ENCODE measurements around the gene NCAPD2.
"Not testable (repeated sequence)": the region's sequence is repeated elsewhere in the genome, so short reads cannot be mapped to it uniquely, and the experiment has no call there.

The NCAPD2 gene

GRCh38 chr12:6463216-6463615 is 30.7 kb upstream of the NCAPD2 start:
- DNase-seq (ENCODE audit: low spot score) = no peak

GRCh38 chr12:6463858-6464257 is 30.0 kb upstream of the NCAPD2 start:
- no peak for DNase-seq (ENCODE audit: low spot score)

- DNase-seq (ENCODE audit: low spot score) = no peak
Observed at GRCh38 chr12:6464531-6464930, 29.4 kb upstream of the NCAPD2 start.

GRCh38 chr12:6465467-6466183 is 28.3 kb upstream of the NCAPD2 start:
- peak; percentile 73 for DNase-seq (ENCODE audit: low spot score)

- DNase-seq (ENCODE audit: low spot score) = no peak
Observed at GRCh38 chr12:6466184-6466573, 27.7 kb upstream of the NCAPD2 start.

- DNase-seq (ENCODE audit: low spot score) = not testable (repeated sequence)
Observed at GRCh38 chr12:6466751-6467150, 27.2 kb upstream of the NCAPD2 start.

- not testable (repeated sequence) for DNase-seq (ENCODE audit: low spot score)
Observed at GRCh38 chr12:6467571-6468282, 26.2 kb upstream of the NCAPD2 start.

- DNase-seq (ENCODE audit: low spot score) = no peak
Observed at GRCh38 chr12:6468283-6468575, 25.7 kb upstream of the NCAPD2 start.

- DNase-seq (ENCODE audit: low spot score) = no peak
Observed at GRCh38 chr12:6469092-6469491, 24.8 kb upstream of the NCAPD2 start.

- DNase-seq (ENCODE audit: low spot score) = no peak
Observed at GRCh38 chr12:6469609-6470374, 24.1 kb upstream of the NCAPD2 start.

GRCh38 chr12:6470375-6471163 is 23.3 kb upstream of the NCAPD2 start, which contains the start of gene VAMP1:
TSS of gene VAMP1 (minus strand) at chr12:6470677. CDS start at chr12:6470531, 146 bp downstream.
- peak; percentile 99 for DNase-seq (ENCODE audit: low spot score)

- no peak for DNase-seq (ENCODE audit: low spot score)
Observed at GRCh38 chr12:6471989-6472360, 21.9 kb upstream of the NCAPD2 start.

GRCh38 chr12:6472491-6472890 is 21.4 kb upstream of the NCAPD2 start:
- no peak for DNase-seq (ENCODE audit: low spot score)

GRCh38 chr12:6475233-6475975 is 18.5 kb upstream of the NCAPD2 start:
- DNase-seq (ENCODE audit: low spot score) = not testable (repeated sequence)

- no peak for DNase-seq (ENCODE audit: low spot score)
Observed at GRCh38 chr12:6476489-6476888, 17.4 kb upstream of the NCAPD2 start.

- DNase-seq (ENCODE audit: low spot score) = not testable (repeated sequence)
Observed at GRCh38 chr12:6477601-6478377, 16.1 kb upstream of the NCAPD2 start.

- no peak for DNase-seq (ENCODE audit: low spot score)
Observed at GRCh38 chr12:6478416-6478815, 15.5 kb upstream of the NCAPD2 start.

GRCh38 chr12:6488240-6488639 is 5.7 kb upstream of the NCAPD2 start:
- DNase-seq (ENCODE audit: low spot score) = no peak

GRCh38 chr12:6489449-6489848 is 4.5 kb upstream of the NCAPD2 start:
- DNase-seq (ENCODE audit: low spot score) = no peak

- not testable (repeated sequence) for DNase-seq (ENCODE audit: low spot score)
Observed at GRCh38 chr12:6490673-6491072, 3.2 kb upstream of the NCAPD2 start.
